HepG2 (cell line): ENCODE measurements around the gene TRAPPC4. TPM values are rescaled to one million over a fixed set of nuclear protein-coding genes. Genes with fewer than 3 reads are reported as not detected.

Source experiments
- BCL6 ChIP-seq: IDR thresholded peaks from 2 replicates; pipeline ENCODE4 v1.6.1; 2016; ENCODE audit warnings: missing genetic modification reagents, missing compliant biosample characterization
- CHD4 ChIP-seq: fragments of 200-600 bp; sonication (generic); IDR thresholded peaks from 2 replicates; pipeline ENCODE4 v1.7.0; 2017; ENCODE audit warnings: mild to moderate bottlenecking, low read length, borderline replicate concordance
- CSRNP1 ChIP-seq: sonication (generic); formaldehyde crosslinking; IDR thresholded peaks from 2 replicates; pipeline ENCODE4 v1.8.1; 2023; ENCODE audit warnings: mild to moderate bottlenecking, missing genetic modification reagents
- GATAD2A ChIP-seq: IDR thresholded peaks from 2 replicates; pipeline ENCODE4 v1.6.1; 2016
- IKZF5 ChIP-seq: IDR thresholded peaks from 2 replicates; pipeline ENCODE4 v1.6.1; 2018; ENCODE audit warnings: missing genetic modification reagents, mild to moderate bottlenecking, missing compliant biosample characterization
- KLF12 ChIP-seq: sonication (generic); formaldehyde crosslinking; IDR thresholded peaks from 2 replicates; pipeline ENCODE4 v1.4.0; 2020; ENCODE audit warnings: missing genetic modification reagents, borderline replicate concordance
- KLF9 ChIP-seq: IDR thresholded peaks from 2 replicates; pipeline ENCODE4 v1.6.1; 2016; ENCODE audit warnings: low read depth
- NR2F1 ChIP-seq, 2 experiments: fragments of 450-650 bp in 1 of 2; formaldehyde crosslinking in 1 of 2; IDR thresholded peaks; 2 replicates each; pipeline versions ENCODE4 v1.5.0 to v1.6.1; 2016 to 2020; ENCODE audit warnings: mild to moderate bottlenecking in 1 of 2, missing compliant biosample characterization in 1 of 2, missing genetic modification reagents in 1 of 2, moderate library complexity in 1 of 2
- NR2F2 ChIP-seq: IDR thresholded peaks from 2 replicates; pipeline ENCODE4 v1.6.1; 2012; ENCODE audit warnings: low read depth, inconsistent platforms, borderline replicate concordance
- POLR2AphosphoS2 ChIP-seq: IDR thresholded peaks from 2 replicates; pipeline ENCODE4 v1.6.1; 2011; ENCODE audit warnings: low read depth, low read length, improper control_type of control experiment
- PRPF4 ChIP-seq: fragments of 200-400 bp; formaldehyde crosslinking; IDR thresholded peaks from 2 replicates; pipeline ENCODE4 v1.6.1; 2016; ENCODE audit warnings: low read length, low read depth; ENCODE audit not compliant: poor library complexity, severe bottlenecking
- RXRB ChIP-seq: IDR thresholded peaks from 2 replicates; pipeline ENCODE4 v1.6.1; 2016; ENCODE audit warnings: borderline replicate concordance, missing genetic modification reagents, missing compliant biosample characterization
- SCMH1 ChIP-seq: sonication (generic); formaldehyde crosslinking; IDR thresholded peaks from 2 replicates; pipeline ENCODE4 v1.9.0; 2021; ENCODE audit warnings: missing genetic modification reagents, mild to moderate bottlenecking, borderline replicate concordance
- TCF7L2 ChIP-seq: IDR thresholded peaks from 2 replicates; pipeline ENCODE4 v1.6.1; 2011; ENCODE audit warnings: mild to moderate bottlenecking, low read depth, low read length, moderate library complexity
- TMF1 ChIP-seq: sonication (generic); formaldehyde crosslinking; IDR thresholded peaks from 2 replicates; pipeline ENCODE4 v1.8.1; 2022; ENCODE audit warnings: low read depth, missing genetic modification reagents
- TOPORS ChIP-seq: sonication (generic); formaldehyde crosslinking; IDR thresholded peaks from 2 replicates; pipeline ENCODE4 v1.8.0; 2023; ENCODE audit warnings: mild to moderate bottlenecking, missing genetic modification reagents
- ZC3H4 ChIP-seq: sonication (generic); formaldehyde crosslinking; IDR thresholded peaks from 2 replicates; pipeline ENCODE4 v1.4.0; 2020; ENCODE audit warnings: missing genetic modification reagents, borderline replicate concordance
- ZFP37 ChIP-seq: sonication (generic); formaldehyde crosslinking; IDR thresholded peaks from 2 replicates; pipeline ENCODE4 v1.4.0; 2020; ENCODE audit warnings: missing genetic modification reagents, borderline replicate concordance
- ZMYM3 ChIP-seq: sonication (generic); formaldehyde crosslinking; IDR thresholded peaks from 2 replicates; pipeline ENCODE4 v1.5.1; 2020; ENCODE audit warnings: mild to moderate bottlenecking, missing genetic modification reagents
- ZNF136 ChIP-seq: sonication (generic); formaldehyde crosslinking; IDR thresholded peaks from 2 replicates; pipeline ENCODE4 v1.8.1; 2022; ENCODE audit warnings: low read depth, mild to moderate bottlenecking, moderate library complexity, missing genetic modification reagents
- ZNF3 ChIP-seq: IDR thresholded peaks from 2 replicates; pipeline ENCODE4 v1.7.0; 2017; ENCODE audit warnings: inconsistent platforms
- ZNF33B ChIP-seq: sonication (generic); formaldehyde crosslinking; IDR thresholded peaks from 2 replicates; pipeline ENCODE4 v1.5.1; 2020; ENCODE audit warnings: mild to moderate bottlenecking, missing genetic modification reagents
- ZNF382 ChIP-seq: sonication (generic); formaldehyde crosslinking; IDR thresholded peaks from 2 replicates; pipeline ENCODE4 v1.5.0; 2020; ENCODE audit warnings: missing genetic modification reagents, mild to moderate bottlenecking, borderline replicate concordance
- ZNF598 ChIP-seq: sonication (generic); formaldehyde crosslinking; IDR thresholded peaks from 2 replicates; pipeline ENCODE4 v1.5.1; 2020; ENCODE audit warnings: mild to moderate bottlenecking, missing genetic modification reagents, borderline replicate concordance
- ZNF761 ChIP-seq: sonication (generic); formaldehyde crosslinking; conservative IDR thresholded peaks from 2 replicates; pipeline ENCODE4 v1.4.0; 2020; ENCODE audit warnings: mild to moderate bottlenecking, missing genetic modification reagents
- ZNF780A ChIP-seq: sonication (generic); formaldehyde crosslinking; IDR thresholded peaks from 2 replicates; pipeline ENCODE4 v1.8.0; 2022; ENCODE audit warnings: mild to moderate bottlenecking, missing genetic modification reagents, moderate library complexity
- ZNF83 ChIP-seq: sonication (generic); formaldehyde crosslinking; IDR thresholded peaks from 2 replicates; pipeline ENCODE4 v1.4.0; 2020; ENCODE audit warnings: missing genetic modification reagents, mild to moderate bottlenecking, borderline replicate concordance
- ZNF841 ChIP-seq: sonication (generic); formaldehyde crosslinking; IDR thresholded peaks from 2 replicates; pipeline ENCODE4 v1.8.1; 2023; ENCODE audit warnings: missing genetic modification reagents, borderline replicate concordance
- polyA plus RNA-seq, 8 experiments: library from polyadenylated mRNA; depleted of rRNA in 3 of 8; stranded (reverse) in 7 of 8; unstranded in 1 of 8; fragments of >200 nt; fragmentation: Illumina TruSeq in 4 of 8; extraction: Trizol in 4 of 8; gene quantifications; 2 replicates each; pipeline versions ENCODE4 v1.2.1 to v1.2.3, GENCODE V29; 2011 to 2016; ENCODE audit warnings: low read depth in 4 of 8, missing spikeins in 1 of 8, mixed read lengths in 1 of 8; ENCODE audit not compliant: insufficient read depth in 1 of 8
- total RNA-seq, 5 experiments: library from RNA; depleted of rRNA; stranded (reverse); fragments of >200 nt; fragmentation: Illumina TruSeq; extraction: Trizol; gene quantifications; 2 replicates each; pipeline ENCODE4 v1.2.3, GENCODE V29; 2016; ENCODE audit warnings: low read depth in 1 of 5

TRAPPC4 gene
- total and polyA plus RNA-seq, 2 of the 13 experiments (the other 11 are each of a cell fraction or from before 2014, with no cell fraction given), result 97.4 to 140 TPM

- TF ChIP-seq KLF12 (CRISPR knock-in tag), result 0 out of 2 replicates have a peak, but pooled peaks have one; percentile 76
- no peak for TF ChIP-seq ZNF841
- peak; percentile 81; the same call in 1 of the 2 replicates for TF ChIP-seq IKZF5
- TF ChIP-seq PRPF4, result no peak
- TF ChIP-seq CSRNP1, result peak; percentile 69; the same call in 1 of the 2 replicates
- TF ChIP-seq NR2F1 (CRISPR knock-in tag; IDR thresholded peaks at IDR 0.05), result no peak
- peak; percentile 97 for TF ChIP-seq KLF9 (CRISPR knock-in tag)
- TF ChIP-seq RXRB (CRISPR knock-in tag), result 0 out of 2 replicates have a peak, but pooled peaks have one; percentile 75
- TF ChIP-seq ZNF83 (CRISPR knock-in tag), result 0 out of 2 replicates have a peak, but pooled peaks have one; percentile 47
- no peak for TF ChIP-seq ZNF382 (CRISPR knock-in tag)
- no peak for TF ChIP-seq TCF7L2
- no peak for TF ChIP-seq ZNF598
- TF ChIP-seq ZNF136, result no peak
- TF ChIP-seq POLR2AphosphoS2, result no peak
- TF ChIP-seq TOPORS (CRISPR knock-in tag), result peak; percentile 31; the same call in 1 of the 2 replicates
- TF ChIP-seq ZNF3 (CRISPR knock-in tag), result no peak; the same call in 1 of the 2 replicates
- no peak for TF ChIP-seq ZNF761 (CRISPR knock-in tag)
- TF ChIP-seq ZNF33B (CRISPR knock-in tag), result no peak; the same call in 1 of the 2 replicates
- peak; percentile 77; the same call in 1 of the 2 replicates for TF ChIP-seq ZFP37
- TF ChIP-seq CHD4, result no peak
- TF ChIP-seq NR2F2, result no peak
- no peak for TF ChIP-seq SCMH1
- TF ChIP-seq ZMYM3, result no peak
- TF ChIP-seq GATAD2A (CRISPR knock-in tag), result peak; percentile 73
- 0 out of 2 replicates have a peak, but pooled peaks have one; percentile 0 for TF ChIP-seq ZC3H4 (CRISPR knock-in tag)
- TF ChIP-seq TMF1 (CRISPR knock-in tag), result peak; percentile 62; the same call in 1 of the 2 replicates
- TF ChIP-seq ZNF780A (CRISPR knock-in tag), result no peak
- TF ChIP-seq BCL6 (CRISPR knock-in tag), result peak; percentile 55
Measured at GRCh38 chr11:119030329-119031047, 11.9 kb downstream of the TRAPPC4 start, which contains the start of gene SLC37A4 (continued).
